HepG2 (cell line): ENCODE data around the gene APBB1IP. TPM values are rescaled to one million over a fixed set of nuclear protein-coding genes. Genes with fewer than 3 reads are reported as not detected.

Experiments used
- ATAC-seq: fragments of 200-7000 bp; cut with Tn5 transposase; 3 replicates; pipeline ENCODE4 v1.9.1; 2020; ENCODE audit warnings: mild to moderate bottlenecking, moderate library complexity
- BruUV-seq: library from RNA; stranded (reverse); fragments of 400-500 nt; replicated peaks from 2 replicates; lab custom pipeline; 2021; lab: Mats Ljungman, UMichigan
- CTCF ChIA-PET: fragments of 300-600 bp; formaldehyde crosslinking; extraction: SDS; loops from one replicate; lab custom pipeline; 2021; ENCODE audit warnings: low total read pairs, inconsistent platforms, low intra/inter-chr PET ratio; lab: Yijun Ruan, JAX
- POLR2A ChIA-PET: fragments of 350-600 bp; sonication (Branson Sonifier 250); formaldehyde crosslinking; loops from one replicate; lab custom pipeline; 2020; ENCODE audit warnings: antibody characterized with exemption, inconsistent platforms; lab: Yijun Ruan, JAX
- DNase-seq: peaks from one replicate; pipeline ENCODE4 v3.0.0-alpha.2; 2015; ENCODE audit warnings: low spot score
- FAIRE-seq: peaks from 3 replicates; lab custom pipeline; 2011; peaks lifted over from hg19 to GRCh38; lab: Jason Lieb, UNC
- H2AFZ ChIP-seq: one replicate; pipeline ENCODE4 v1.6.1; 2011; ENCODE audit warnings: low read length, inconsistent platforms
- H3K27ac ChIP-seq: fragments of 300-600 bp; 3 replicates; pipeline ENCODE4 v1.8.0; 2011; ENCODE audit warnings: mixed run types, mild to moderate bottlenecking, mixed read lengths, low read length, inconsistent platforms; ENCODE audit not compliant: insufficient read depth; ENCODE audit errors: extremely low read length
- H3K27me3 ChIP-seq, 2 experiments: fragments of 200-600 bp in 1 of 2; 2 replicates in 1 of 2; 3 replicates in 1 of 2; pipeline versions ENCODE4 v1.6.0 to v1.8.0; 2011; ENCODE audit warnings: low read length in 2 of 2, mild to moderate bottlenecking in 2 of 2, moderate library complexity in 2 of 2, inconsistent platforms in 1 of 2; ENCODE audit not compliant: insufficient read depth in 2 of 2, control insufficient read depth in 1 of 2
- H3K36me3 ChIP-seq, 2 experiments: fragments of 200-600 bp in 1 of 2; replicated peaks in 1 of 2; 2 replicates in 1 of 2; 3 replicates in 1 of 2; pipeline versions ENCODE4 v1.5.1 to v1.8.0; 2011; ENCODE audit warnings: low read length in 2 of 2, inconsistent platforms in 1 of 2; ENCODE audit not compliant: insufficient read depth in 2 of 2, control insufficient read depth in 1 of 2
- H3K4me1 ChIP-seq: 2 replicates; pipeline ENCODE4 v1.5.1; 2012; ENCODE audit warnings: low read length, inconsistent platforms; ENCODE audit not compliant: insufficient read depth
- H3K4me2 ChIP-seq: 2 replicates; pipeline ENCODE4 v1.6.0; 2011; ENCODE audit warnings: low read depth, low read length, inconsistent platforms
- H3K4me3 ChIP-seq, 3 experiments: fragments of 200-600 bp in 1 of 3; sonication (generic), shearing (Covaris generic) in 1 of 3; replicated peaks in 1 of 3; 2 replicates each; pipeline ENCODE4 v1.5.1; 2011 to 2016; ENCODE audit warnings: low read length in 3 of 3, inconsistent platforms in 2 of 3, low read depth in 2 of 3, mild to moderate bottlenecking in 2 of 3, control low read depth in 1 of 3, mixed read lengths in 1 of 3; ENCODE audit not compliant: insufficient read depth in 1 of 3
- H3K79me2 ChIP-seq: one replicate; pipeline ENCODE4 v1.6.1; 2011; ENCODE audit warnings: low read length, inconsistent platforms; ENCODE audit not compliant: insufficient read depth
- H3K9ac ChIP-seq: 2 replicates; pipeline ENCODE4 v1.6.0; 2011; ENCODE audit warnings: mild to moderate bottlenecking, low read depth, low read length, inconsistent platforms; ENCODE audit not compliant: insufficient read depth
- H3K9me3 ChIP-seq: 2 replicates; pipeline ENCODE4 v1.5.1; 2012; ENCODE audit warnings: mild to moderate bottlenecking, low read length
- H4K20me1 ChIP-seq: 2 replicates; pipeline ENCODE4 v1.6.0; 2011; ENCODE audit warnings: inconsistent platforms, mild to moderate bottlenecking, low read length, moderate library complexity; ENCODE audit not compliant: insufficient read depth
- FLYWCH1 ChIP-seq: sonication (generic); formaldehyde crosslinking; IDR thresholded peaks from 2 replicates; pipeline ENCODE4 v1.8.1; 2023; ENCODE audit warnings: mild to moderate bottlenecking, missing genetic modification reagents
- GMEB2 ChIP-seq: IDR thresholded peaks from 2 replicates; pipeline ENCODE4 v1.6.1; 2016; ENCODE audit warnings: missing biosample characterization, missing genetic modification reagents, low read depth
- JUN ChIP-seq: sonication (generic); formaldehyde crosslinking; IDR thresholded peaks from 2 replicates; pipeline ENCODE4 v1.4.0; 2020; ENCODE audit warnings: mild to moderate bottlenecking, missing genetic modification reagents
- MATR3 ChIP-seq: sonication (generic); formaldehyde crosslinking; IDR thresholded peaks from 2 replicates; pipeline ENCODE4 v1.4.0; 2020; ENCODE audit warnings: missing genetic modification reagents
- MXD4 ChIP-seq: IDR thresholded peaks from 2 replicates; pipeline ENCODE4 v1.6.1; 2016; ENCODE audit warnings: mild to moderate bottlenecking, missing biosample characterization, missing genetic modification reagents
- ZBTB49 ChIP-seq: sonication (generic); formaldehyde crosslinking; IDR thresholded peaks from 2 replicates; pipeline ENCODE4 v1.4.0; 2020; ENCODE audit warnings: missing genetic modification reagents, borderline replicate concordance
- ZNF280B ChIP-seq: sonication (generic); formaldehyde crosslinking; IDR thresholded peaks from 2 replicates; pipeline ENCODE4 v1.5.0; 2020; ENCODE audit warnings: missing genetic modification reagents, mild to moderate bottlenecking, borderline replicate concordance
- ZNF33B ChIP-seq: sonication (generic); formaldehyde crosslinking; IDR thresholded peaks from 2 replicates; pipeline ENCODE4 v1.5.1; 2020; ENCODE audit warnings: mild to moderate bottlenecking, missing genetic modification reagents
- ZNF737 ChIP-seq: sonication (generic); formaldehyde crosslinking; IDR thresholded peaks from 2 replicates; pipeline ENCODE4 v1.5.0; 2020; ENCODE audit warnings: missing genetic modification reagents, mild to moderate bottlenecking, borderline replicate concordance
- ZSCAN20 ChIP-seq: sonication (generic); formaldehyde crosslinking; IDR thresholded peaks from 2 replicates; pipeline ENCODE4 v1.4.0; 2020; ENCODE audit warnings: missing genetic modification reagents, mild to moderate bottlenecking, borderline replicate concordance
- WGBS: methylation state at CpG from one replicate; pipeline ENCODE4 v1.1.6; 2017; ENCODE audit warnings: low lambda C conversion rate; 5-methylcytosine and 5-hydroxymethylcytosine counted together
- in situ Hi-C: cut with HindIII; loops from 2 replicates; pipeline ENCODE4 v1.10.0; 2017; ENCODE audit warnings: low pct_unique_long_range_greater_than_20kb; ENCODE audit not compliant: extremely low pct_ligation_motif_present
- intact Hi-C: fragments of 100-400 bp; cut with micrococcal nuclease; formaldehyde crosslinking; loops from one replicate; pipeline ENCODE4 v1.10.0; 2022; ENCODE audit not compliant: unreplicated experiment
- polyA plus RNA-seq, 8 experiments: library from polyadenylated mRNA; depleted of rRNA in 3 of 8; stranded (reverse) in 7 of 8; unstranded in 1 of 8; fragments of >200 nt; fragmentation: Illumina TruSeq in 4 of 8; extraction: Trizol in 4 of 8; gene quantifications; 2 replicates each; pipeline versions ENCODE4 v1.2.1 to v1.2.3, GENCODE V29; 2011 to 2016; ENCODE audit warnings: low read depth in 4 of 8, missing spikeins in 1 of 8, mixed read lengths in 1 of 8; ENCODE audit not compliant: insufficient read depth in 1 of 8
- total RNA-seq, 5 experiments: library from RNA; depleted of rRNA; stranded (reverse); fragments of >200 nt; fragmentation: Illumina TruSeq; extraction: Trizol; gene quantifications; 2 replicates each; pipeline ENCODE4 v1.2.3, GENCODE V29; 2016; ENCODE audit warnings: low read depth in 1 of 5
- TF ChIP-seq, protein P1 (sequence below): sonication (generic); formaldehyde crosslinking; IDR thresholded peaks from 2 replicates; pipeline ENCODE4 v1.4.0; 2020; ENCODE audit warnings: missing genetic modification reagents

Gene APBB1IP
- total and polyA plus RNA-seq, 2 of the 13 experiments (the other 11 are each of a cell fraction or from before 2014, with no cell fraction given), result 0.08 TPM; not detected in 1

DNA sequence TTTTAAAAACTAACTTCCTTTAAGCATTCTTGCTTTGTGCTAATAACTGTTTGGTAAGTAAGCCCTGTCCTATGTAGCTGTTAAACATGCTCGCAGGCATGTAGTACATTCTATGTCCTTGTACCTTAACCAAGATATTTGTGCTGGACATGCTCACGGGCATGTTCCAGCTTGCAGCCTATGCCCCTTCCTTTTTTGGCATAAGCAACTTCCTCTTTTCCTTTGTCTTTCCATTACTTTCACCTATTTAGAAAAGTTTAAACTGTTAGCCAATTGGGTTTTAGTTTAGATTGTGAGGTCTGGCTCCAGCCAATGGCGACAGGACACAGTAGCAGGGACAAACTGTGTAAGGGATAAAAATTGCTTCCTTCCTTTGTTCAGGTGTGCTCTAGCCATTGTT is 14.4 kb upstream of the APBB1IP start:
- H3K9ac ChIP-seq, result no peak overlapping the region
- no peak for FAIRE-seq

GRCh38 chr10:26430641-26431163 is 7.4 kb upstream of the APBB1IP start:
- Histone ChIP-seq H3K79me2 (no peaks in the 10 kb centered on the region), H3K4me1 (no peaks in the 10 kb centered on the region), H3K27me3 (peaks cover 0 to 1% of the 10 kb centered on the region in 2 experiments; a peak in 1 of 5 replicates), H4K20me1 (no peaks in the 10 kb centered on the region), H2AFZ (no peak overlapping the region), H3K9me3 (0 out of 2 replicates have a peak, but pooled peaks cover 4% of the 10 kb centered on the region), H3K9ac (no peak overlapping the region), H3K36me3 (no peaks in the 10 kb centered on the region), H3K4me3 (no peak overlapping the region), H3K4me2 (no peak overlapping the region), H3K27ac (no peak overlapping the region)
- CTCF ChIA-PET, result no interaction called here
- intact Hi-C loops, result no loop called here
- no TSS peak for BruUV-seq
- in situ Hi-C loops, result no loop called here
- no peak for DNase-seq
- POLR2A ChIA-PET, result no interaction called here
- 2% methylated on average over 4 of the region's 4 CpGs for WGBS
- FAIRE-seq, result no peak
- no peak for ATAC-seq
- no peak for TF ChIP-seq ZSCAN20 (CRISPR knock-in tag)
- TF ChIP-seq FLYWCH1 (CRISPR knock-in tag), result no peak
- no peak for TF ChIP-seq GMEB2 (CRISPR knock-in tag)
- no peak for TF ChIP-seq ZBTB49
- no peak for TF ChIP-seq JUN (CRISPR knock-in tag)
- no peak for TF ChIP-seq ZNF737 (CRISPR knock-in tag)
- no peak for TF ChIP-seq ZNF33B (CRISPR knock-in tag)
- TF ChIP-seq ZNF280B (CRISPR knock-in tag), result no peak
- no peak for TF ChIP-seq MXD4
- TF ChIP-seq, protein P1, sequence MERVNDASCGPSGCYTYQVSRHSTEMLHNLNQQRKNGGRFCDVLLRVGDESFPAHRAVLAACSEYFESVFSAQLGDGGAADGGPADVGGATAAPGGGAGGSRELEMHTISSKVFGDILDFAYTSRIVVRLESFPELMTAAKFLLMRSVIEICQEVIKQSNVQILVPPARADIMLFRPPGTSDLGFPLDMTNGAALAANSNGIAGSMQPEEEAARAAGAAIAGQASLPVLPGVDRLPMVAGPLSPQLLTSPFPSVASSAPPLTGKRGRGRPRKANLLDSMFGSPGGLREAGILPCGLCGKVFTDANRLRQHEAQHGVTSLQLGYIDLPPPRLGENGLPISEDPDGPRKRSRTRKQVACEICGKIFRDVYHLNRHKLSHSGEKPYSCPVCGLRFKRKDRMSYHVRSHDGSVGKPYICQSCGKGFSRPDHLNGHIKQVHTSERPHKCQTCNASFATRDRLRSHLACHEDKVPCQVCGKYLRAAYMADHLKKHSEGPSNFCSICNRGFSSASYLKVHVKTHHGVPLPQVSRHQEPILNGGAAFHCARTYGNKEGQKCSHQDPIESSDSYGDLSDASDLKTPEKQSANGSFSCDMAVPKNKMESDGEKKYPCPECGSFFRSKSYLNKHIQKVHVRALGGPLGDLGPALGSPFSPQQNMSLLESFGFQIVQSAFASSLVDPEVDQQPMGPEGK (CRISPR knock-in tag), result no peak

More for the DNA sequence above, 14.4 kb upstream of the APBB1IP start:
- no peaks in the 10 kb centered on the region for H3K27me3 ChIP-seq
- BruUV-seq, result no TSS peak
- H3K4me1 ChIP-seq, result no peaks in the 10 kb centered on the region
- no peaks in the 10 kb centered on the region for H3K79me2 ChIP-seq
- ATAC-seq (no peak), DNase-seq (no peak)
- intact Hi-C loops (no loop called here), in situ Hi-C loops (no loop called here)
- no peak for TF ChIP-seq MATR3
- TF ChIP-seq, all 625 proteins: peak for 0
- Histone ChIP-seq H3K9me3 (no peaks in the 10 kb centered on the region), H3K4me2 (no peak overlapping the region), H2AFZ (no peak overlapping the region), H3K4me3 (no peak overlapping the region), H3K27ac (no peak overlapping the region), H4K20me1 (no peaks in the 10 kb centered on the region), H3K36me3 (no peaks in the 10 kb centered on the region)
- CTCF ChIA-PET, result no interaction called here
- POLR2A ChIA-PET, result no interaction called here
- WGBS, result 0% methylated on average over 3 of the region's 3 CpGs
